ENCODE measurements around the gene UNC93B1. TPM values are rescaled to one million over a fixed set of nuclear protein-coding genes. Genes with fewer than 3 reads are reported as not detected.

The UNC93B1 gene
- polyA plus RNA-seq, 2 of the 4 experiments (the other 2 are of a cell fraction): 49.4 to 51.2 TPM

DNA sequence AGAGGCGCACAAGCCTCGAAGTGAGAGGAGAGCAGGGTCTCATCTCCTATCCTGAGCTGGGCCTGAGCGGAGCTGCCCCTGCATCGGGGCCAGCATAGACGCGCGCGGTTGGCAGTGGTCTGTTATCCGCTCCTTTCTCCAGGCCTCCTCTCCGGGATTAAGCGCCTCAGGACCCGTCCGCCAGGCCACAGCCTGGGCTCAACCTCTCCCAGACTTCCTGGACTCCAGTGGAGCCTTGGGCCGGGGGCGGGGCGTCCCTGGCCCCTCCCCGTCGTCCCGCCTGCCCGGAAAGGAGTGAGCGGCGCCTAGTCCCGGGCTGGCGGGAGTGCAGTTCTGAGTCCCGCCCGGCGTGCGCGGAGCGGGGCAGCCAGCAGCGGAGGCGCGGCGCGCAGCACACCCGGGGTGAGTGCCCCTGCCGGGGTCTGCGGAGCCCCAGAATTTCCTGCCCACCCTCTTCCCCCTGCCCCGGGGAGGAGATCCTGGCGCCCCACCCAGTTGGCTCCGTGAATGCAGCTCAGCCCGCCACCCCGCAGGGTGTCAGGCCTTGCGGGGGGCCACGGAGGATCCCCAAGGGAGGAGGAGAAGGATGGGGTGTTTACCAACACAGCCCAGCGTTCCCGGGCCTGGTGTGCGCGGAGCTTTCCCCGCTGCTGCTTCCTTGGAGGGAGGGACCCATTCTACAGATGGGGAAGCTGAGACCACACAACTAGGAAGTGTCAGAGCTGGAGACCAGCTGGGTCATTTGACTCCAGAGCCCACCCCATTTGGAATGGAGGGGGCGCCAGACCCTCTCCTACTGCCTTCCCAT lies 35.0 kb upstream of the UNC93B1 start, which contains the start of gene TCIRG1 (continued):
- TF ChIP-seq, protein P1, sequence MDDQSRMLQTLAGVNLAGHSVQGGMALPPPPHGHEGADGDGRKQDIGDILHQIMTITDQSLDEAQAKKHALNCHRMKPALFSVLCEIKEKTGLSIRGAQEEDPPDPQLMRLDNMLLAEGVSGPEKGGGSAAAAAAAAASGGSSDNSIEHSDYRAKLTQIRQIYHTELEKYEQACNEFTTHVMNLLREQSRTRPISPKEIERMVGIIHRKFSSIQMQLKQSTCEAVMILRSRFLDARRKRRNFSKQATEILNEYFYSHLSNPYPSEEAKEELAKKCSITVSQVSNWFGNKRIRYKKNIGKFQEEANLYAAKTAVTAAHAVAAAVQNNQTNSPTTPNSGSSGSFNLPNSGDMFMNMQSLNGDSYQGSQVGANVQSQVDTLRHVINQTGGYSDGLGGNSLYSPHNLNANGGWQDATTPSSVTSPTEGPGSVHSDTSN (IDR thresholded peaks at IDR 0.05): peak; percentile 32; the same call in 1 of the 2 replicates
- TF ChIP-seq JUN (IDR thresholded peaks at IDR 0.05) (peak; percentile 54 to 57; a peak in 2 of 5 replicates), ZNF302 (CRISPR knock-in tag; IDR thresholded peaks at IDR 0.05) (no peak), EHMT2 (IDR thresholded peaks at IDR 0.05; ENCODE audit: low read depth) (no peak), RCOR1 (IDR thresholded peaks at IDR 0.05; ENCODE audit: low read depth, low read length) (peak; percentile 95; the same call in 1 of the 2 replicates), TP53 (CRISPR knock-in tag; IDR thresholded peaks at IDR 0.05) (no peak), FOSL2 (IDR thresholded peaks at IDR 0.05) (no peak), FOSL2 (CRISPR knock-in tag; IDR thresholded peaks at IDR 0.05) (no peak), EP300 (IDR thresholded peaks at IDR 0.05) (no peak), SREBF2 (IDR thresholded peaks at IDR 0.05) (no peak), JUNB (IDR thresholded peaks at IDR 0.05) (no peak), POLR2A (IDR thresholded peaks at IDR 0.05; ENCODE audit: low read length) (peak; percentile 75; the same call in 1 of the 2 replicates), POLR2AphosphoS2 (conservative IDR thresholded peaks at IDR 0.05; ENCODE audit: low read length) (no peak), RAD21 (conservative IDR thresholded peaks at IDR 0.05 in 1 of 2, IDR thresholded peaks at IDR 0.05 in 1 of 2) (no peak), MAZ (IDR thresholded peaks at IDR 0.05; ENCODE audit: borderline replicate concordance, low read depth, low read length) (no peak), FOXS1 (CRISPR knock-in tag; IDR thresholded peaks at IDR 0.05) (no peak), NPAS2 (CRISPR knock-in tag; IDR thresholded peaks at IDR 0.05; ENCODE audit: borderline replicate concordance) (no peak), HOXA7 (CRISPR knock-in tag; IDR thresholded peaks at IDR 0.05) (no peak), CHD2 (IDR thresholded peaks at IDR 0.05; ENCODE audit: low read length, partially characterized antibody) (no peak), HEYL (CRISPR knock-in tag; IDR thresholded peaks at IDR 0.05) (no peak), PHF8 (IDR thresholded peaks at IDR 0.05; ENCODE audit: borderline replicate concordance, low read depth) (peak; percentile 47), CHD4 (IDR thresholded peaks at IDR 0.05; ENCODE audit: borderline replicate concordance) (peak; percentile 97), RARB (CRISPR knock-in tag; IDR thresholded peaks at IDR 0.05) (no peak), GATA3 (IDR thresholded peaks at IDR 0.05; ENCODE audit: borderline replicate concordance) (no peak), NR3C1 (IDR thresholded peaks at IDR 0.05) (no peak), ZC3H11A (IDR thresholded peaks at IDR 0.05) (no peak), CBX2 (IDR thresholded peaks at IDR 0.05; ENCODE audit: borderline replicate concordance, low read depth) (no peak), HDAC2 (IDR thresholded peaks at IDR 0.05) (peak; percentile 95), NFE2L2 (conservative IDR thresholded peaks at IDR 0.05; ENCODE audit: low read length) (no peak), CBX8 (IDR thresholded peaks at IDR 0.05) (no peak)
- TF ChIP-seq, protein P2, sequence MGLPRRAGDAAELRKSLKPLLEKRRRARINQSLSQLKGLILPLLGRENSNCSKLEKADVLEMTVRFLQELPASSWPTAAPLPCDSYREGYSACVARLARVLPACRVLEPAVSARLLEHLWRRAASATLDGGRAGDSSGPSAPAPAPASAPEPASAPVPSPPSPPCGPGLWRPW (IDR thresholded peaks at IDR 0.05): no peak
- TF ChIP-seq, protein P3, sequence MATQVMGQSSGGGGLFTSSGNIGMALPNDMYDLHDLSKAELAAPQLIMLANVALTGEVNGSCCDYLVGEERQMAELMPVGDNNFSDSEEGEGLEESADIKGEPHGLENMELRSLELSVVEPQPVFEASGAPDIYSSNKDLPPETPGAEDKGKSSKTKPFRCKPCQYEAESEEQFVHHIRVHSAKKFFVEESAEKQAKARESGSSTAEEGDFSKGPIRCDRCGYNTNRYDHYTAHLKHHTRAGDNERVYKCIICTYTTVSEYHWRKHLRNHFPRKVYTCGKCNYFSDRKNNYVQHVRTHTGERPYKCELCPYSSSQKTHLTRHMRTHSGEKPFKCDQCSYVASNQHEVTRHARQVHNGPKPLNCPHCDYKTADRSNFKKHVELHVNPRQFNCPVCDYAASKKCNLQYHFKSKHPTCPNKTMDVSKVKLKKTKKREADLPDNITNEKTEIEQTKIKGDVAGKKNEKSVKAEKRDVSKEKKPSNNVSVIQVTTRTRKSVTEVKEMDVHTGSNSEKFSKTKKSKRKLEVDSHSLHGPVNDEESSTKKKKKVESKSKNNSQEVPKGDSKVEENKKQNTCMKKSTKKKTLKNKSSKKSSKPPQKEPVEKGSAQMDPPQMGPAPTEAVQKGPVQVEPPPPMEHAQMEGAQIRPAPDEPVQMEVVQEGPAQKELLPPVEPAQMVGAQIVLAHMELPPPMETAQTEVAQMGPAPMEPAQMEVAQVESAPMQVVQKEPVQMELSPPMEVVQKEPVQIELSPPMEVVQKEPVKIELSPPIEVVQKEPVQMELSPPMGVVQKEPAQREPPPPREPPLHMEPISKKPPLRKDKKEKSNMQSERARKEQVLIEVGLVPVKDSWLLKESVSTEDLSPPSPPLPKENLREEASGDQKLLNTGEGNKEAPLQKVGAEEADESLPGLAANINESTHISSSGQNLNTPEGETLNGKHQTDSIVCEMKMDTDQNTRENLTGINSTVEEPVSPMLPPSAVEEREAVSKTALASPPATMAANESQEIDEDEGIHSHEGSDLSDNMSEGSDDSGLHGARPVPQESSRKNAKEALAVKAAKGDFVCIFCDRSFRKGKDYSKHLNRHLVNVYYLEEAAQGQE (IDR thresholded peaks at IDR 0.05): no peak
- TF ChIP-seq, protein P4, sequence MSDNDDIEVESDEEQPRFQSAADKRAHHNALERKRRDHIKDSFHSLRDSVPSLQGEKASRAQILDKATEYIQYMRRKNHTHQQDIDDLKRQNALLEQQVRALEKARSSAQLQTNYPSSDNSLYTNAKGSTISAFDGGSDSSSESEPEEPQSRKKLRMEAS (IDR thresholded peaks at IDR 0.05): 0 out of 2 replicates have a peak, but pooled peaks have one; percentile 19
- TF ChIP-seq, protein P5, sequence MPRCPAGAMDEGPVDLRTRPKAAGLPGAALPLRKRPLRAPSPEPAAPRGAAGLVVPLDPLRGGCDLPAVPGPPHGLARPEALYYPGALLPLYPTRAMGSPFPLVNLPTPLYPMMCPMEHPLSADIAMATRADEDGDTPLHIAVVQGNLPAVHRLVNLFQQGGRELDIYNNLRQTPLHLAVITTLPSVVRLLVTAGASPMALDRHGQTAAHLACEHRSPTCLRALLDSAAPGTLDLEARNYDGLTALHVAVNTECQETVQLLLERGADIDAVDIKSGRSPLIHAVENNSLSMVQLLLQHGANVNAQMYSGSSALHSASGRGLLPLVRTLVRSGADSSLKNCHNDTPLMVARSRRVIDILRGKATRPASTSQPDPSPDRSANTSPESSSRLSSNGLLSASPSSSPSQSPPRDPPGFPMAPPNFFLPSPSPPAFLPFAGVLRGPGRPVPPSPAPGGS (IDR thresholded peaks at IDR 0.05): peak; percentile 84
- TF ChIP-seq, protein P6, sequence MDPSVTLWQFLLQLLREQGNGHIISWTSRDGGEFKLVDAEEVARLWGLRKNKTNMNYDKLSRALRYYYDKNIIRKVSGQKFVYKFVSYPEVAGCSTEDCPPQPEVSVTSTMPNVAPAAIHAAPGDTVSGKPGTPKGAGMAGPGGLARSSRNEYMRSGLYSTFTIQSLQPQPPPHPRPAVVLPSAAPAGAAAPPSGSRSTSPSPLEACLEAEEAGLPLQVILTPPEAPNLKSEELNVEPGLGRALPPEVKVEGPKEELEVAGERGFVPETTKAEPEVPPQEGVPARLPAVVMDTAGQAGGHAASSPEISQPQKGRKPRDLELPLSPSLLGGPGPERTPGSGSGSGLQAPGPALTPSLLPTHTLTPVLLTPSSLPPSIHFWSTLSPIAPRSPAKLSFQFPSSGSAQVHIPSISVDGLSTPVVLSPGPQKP (IDR thresholded peaks at IDR 0.05; ENCODE audit: low read depth, low read length): no peak

All from A549 (cell line).